AG09309 (cell line): ENCODE results near the gene TTLL8.

ENCODE experiments used
- DNase-seq: peaks from one replicate; pipeline ENCODE4 v3.0.0-alpha.2; 2010; ENCODE audit warnings: low read depth
- H3K4me3 ChIP-seq: 2 replicates; pipeline ENCODE4 v1.5.1; 2011; ENCODE audit warnings: mild to moderate bottlenecking, low read depth, low read length, moderate library complexity; ENCODE audit not compliant: control insufficient read depth
- CTCF ChIP-seq: IDR thresholded peaks from 2 replicates; pipeline ENCODE4 v1.5.1; 2011; ENCODE audit warnings: mild to moderate bottlenecking, low read depth, low read length, inconsistent platforms; ENCODE audit not compliant: insufficient read depth, control insufficient read depth; ENCODE audit errors: missing control alignments

Gene TTLL8

GRCh38 chr22:50057278-50058060 is 629 bp downstream of the TTLL8 start:
- TF ChIP-seq CTCF, result no peak
- H3K4me3 ChIP-seq, result no peak overlapping the region
- no peak for DNase-seq

- DNase-seq, result no peak
- H3K4me3 ChIP-seq, result no peak overlapping the region
- TF ChIP-seq CTCF, result no peak
Observed at GRCh38 chr22:50056214-50056972, 1.7 kb downstream of the TTLL8 start.

- DNase-seq, result no peak
- TF ChIP-seq CTCF, result no peak
- H3K4me3 ChIP-seq, result no peak overlapping the region
Observed at GRCh38 chr22:50053861-50054260, 4.2 kb downstream of the TTLL8 start.

- H3K4me3 ChIP-seq, result no peak overlapping the region
- no peak for TF ChIP-seq CTCF
- DNase-seq, result no peak
Observed at GRCh38 chr22:50051930-50052329, 6.2 kb downstream of the TTLL8 start.

GRCh38 chr22:50049299-50050195 is 8.6 kb downstream of the TTLL8 start:
- no peak for DNase-seq
- no peak overlapping the region for H3K4me3 ChIP-seq
- TF ChIP-seq CTCF, result no peak

- DNase-seq, result no peak
- TF ChIP-seq CTCF, result no peak
- no peak overlapping the region for H3K4me3 ChIP-seq
Observed at GRCh38 chr22:50048836-50049235, 9.3 kb downstream of the TTLL8 start.
